Mononuclear cell (primary cell): Measurements from ENCODE around the gene PTGS2. TPM values are rescaled to one million over a fixed set of nuclear protein-coding genes. Genes with fewer than 3 reads are reported as not detected.

Source experiments
- H3K27me3 ChIP-seq: 2 replicates; pipeline ENCODE4 v1.6.0; 2011; ENCODE audit warnings: low read length, control low read depth; ENCODE audit not compliant: insufficient read depth
- H3K4me1 ChIP-seq: 2 replicates; pipeline ENCODE4 v1.5.1; 2011; ENCODE audit warnings: mild to moderate bottlenecking, low read length, control low read depth; ENCODE audit not compliant: insufficient read depth
- H3K4me3 ChIP-seq: 2 replicates; pipeline ENCODE4 v1.5.1; 2011; ENCODE audit warnings: mild to moderate bottlenecking, low read length, moderate library complexity
- H3K9me3 ChIP-seq: 2 replicates; pipeline ENCODE4 v1.5.1; 2011; ENCODE audit warnings: low read depth, mild to moderate bottlenecking, control low read depth, low read length
- total RNA-seq: library from RNA; depleted of rRNA; stranded (reverse); fragments of >200 nt; gene quantifications from one replicate; pipeline ENCODE4 v1.2.3, GENCODE V29; 2012

PTGS2 gene
- 446 TPM for total RNA-seq

GRCh38 chr1:186680245-186681061, at the start of gene PTGS2:
TSS of gene PTGS2 (minus strand) at chr1:186680423. CDS start at chr1:186680290, 133 bp downstream.
- Histone ChIP-seq H3K4me3 (peak within 1 kb of the TSS; percentile 64), H3K4me1 (peaks cover 13% of the 10 kb centered on the region), H3K9me3 (no peaks in the 10 kb centered on the region), H3K27me3 (peaks cover 14% of the 10 kb centered on the region)

DNA sequence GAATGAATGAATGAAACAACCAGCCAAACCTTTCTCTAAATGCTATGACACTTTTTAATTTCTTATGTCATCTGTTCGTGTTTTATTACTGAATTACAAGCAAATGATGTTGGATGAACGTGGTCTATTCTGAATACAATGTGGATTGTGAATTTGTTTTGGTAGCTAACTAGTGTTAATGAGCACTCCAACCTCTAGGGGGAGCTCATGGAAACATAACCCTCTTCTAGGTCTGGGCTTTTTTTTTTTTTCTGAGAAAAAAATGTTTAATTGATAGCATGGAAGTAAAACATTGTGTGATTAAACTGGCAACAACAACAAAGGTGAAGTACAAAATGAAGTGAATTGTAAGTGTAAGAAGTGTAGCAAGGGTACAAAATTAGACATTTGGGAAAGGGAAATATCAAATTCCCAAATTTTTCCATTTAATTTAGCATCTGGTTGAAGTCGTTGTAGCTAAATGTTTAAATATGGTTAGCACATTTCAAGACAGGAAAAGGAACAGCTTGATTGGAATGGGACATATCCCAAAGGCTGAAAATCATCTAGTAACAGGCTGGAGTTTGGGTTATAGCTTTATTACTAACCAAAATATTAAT, 42.6 kb upstream of the PTGS2 start:
- H3K9me3 ChIP-seq = no peaks in the 10 kb centered on the region
- H3K4me1 ChIP-seq = no peaks in the 10 kb centered on the region
- no peaks in the 10 kb centered on the region for H3K27me3 ChIP-seq
- H3K4me3 ChIP-seq = no peak overlapping the region

DNA sequence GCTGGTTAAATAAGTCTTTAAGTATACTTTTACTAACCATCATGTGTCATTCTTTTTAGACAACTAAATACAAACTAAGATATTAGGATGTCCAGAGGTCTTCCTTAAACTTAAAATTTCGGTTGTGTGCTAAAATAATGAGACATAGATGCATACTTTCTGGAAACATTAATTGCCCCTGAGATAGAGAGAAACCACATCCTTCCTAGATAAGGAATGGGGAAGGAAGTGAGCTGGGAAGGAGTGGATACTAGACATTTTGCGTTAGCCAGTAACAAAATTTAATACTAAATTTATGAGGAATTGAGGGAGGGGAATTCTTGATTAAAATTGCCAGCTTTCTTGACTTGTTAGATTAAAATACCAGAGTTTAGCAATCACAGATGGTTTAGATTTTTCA, 37.1 kb upstream of the PTGS2 start:
- Histone ChIP-seq H3K27me3 (no peaks in the 10 kb centered on the region), H3K4me1 (no peaks in the 10 kb centered on the region), H3K9me3 (no peaks in the 10 kb centered on the region), H3K4me3 (no peak overlapping the region)

DNA sequence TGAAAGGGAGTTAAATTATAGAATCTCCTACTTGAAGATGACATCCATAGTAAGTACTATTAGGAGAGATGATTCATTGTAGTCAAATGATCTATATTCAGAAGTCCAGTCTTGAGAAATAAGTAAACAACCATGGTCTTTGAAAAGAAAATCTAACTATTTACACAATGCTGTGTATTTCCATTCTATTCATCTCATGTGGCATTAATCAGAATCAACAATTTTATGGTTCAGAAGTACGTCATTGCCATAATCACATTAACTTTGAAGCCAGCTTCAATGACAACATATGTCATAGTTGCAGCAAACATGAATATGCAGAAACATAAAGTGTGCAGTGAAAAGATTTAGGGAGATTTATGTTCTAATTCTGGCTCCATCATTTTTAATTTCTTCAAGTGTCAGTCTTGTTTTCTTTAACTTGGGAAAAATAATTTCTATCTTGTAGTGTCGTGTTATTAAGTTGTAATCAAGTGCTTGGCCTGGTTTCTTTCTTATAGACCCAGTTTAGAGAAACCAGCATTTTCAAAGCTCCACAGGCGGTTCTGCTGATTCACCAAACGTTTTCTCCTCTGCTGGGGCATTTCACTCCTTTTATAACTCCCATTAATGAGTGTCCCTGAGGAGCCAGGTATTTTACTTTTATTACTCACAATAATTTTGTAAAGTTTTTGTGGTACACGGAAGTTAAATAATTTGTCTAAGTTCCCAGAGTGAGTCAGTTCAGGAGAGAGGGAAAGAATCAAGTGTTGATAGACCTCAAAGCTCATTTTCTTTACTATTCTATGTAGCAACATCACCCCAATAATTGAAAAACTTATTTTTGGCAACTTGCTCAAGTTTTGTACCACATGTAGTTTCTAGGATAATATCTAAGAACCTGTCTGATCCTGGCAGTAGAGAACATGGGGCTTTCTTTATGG, 35.9 kb upstream of the PTGS2 start:
- no peak overlapping the region for H3K4me3 ChIP-seq
- H3K27me3 ChIP-seq = no peaks in the 10 kb centered on the region
- no peaks in the 10 kb centered on the region for H3K9me3 ChIP-seq
- H3K4me1 ChIP-seq = no peaks in the 10 kb centered on the region

- no peaks in the 10 kb centered on the region for H3K27me3 ChIP-seq
- peaks cover 3% of the 10 kb centered on the region for H3K4me1 ChIP-seq
- no peak overlapping the region for H3K4me3 ChIP-seq
- no peaks in the 10 kb centered on the region for H3K9me3 ChIP-seq
Measured at GRCh38 chr1:186710696-186711095, 30.5 kb upstream of the PTGS2 start.

DNA sequence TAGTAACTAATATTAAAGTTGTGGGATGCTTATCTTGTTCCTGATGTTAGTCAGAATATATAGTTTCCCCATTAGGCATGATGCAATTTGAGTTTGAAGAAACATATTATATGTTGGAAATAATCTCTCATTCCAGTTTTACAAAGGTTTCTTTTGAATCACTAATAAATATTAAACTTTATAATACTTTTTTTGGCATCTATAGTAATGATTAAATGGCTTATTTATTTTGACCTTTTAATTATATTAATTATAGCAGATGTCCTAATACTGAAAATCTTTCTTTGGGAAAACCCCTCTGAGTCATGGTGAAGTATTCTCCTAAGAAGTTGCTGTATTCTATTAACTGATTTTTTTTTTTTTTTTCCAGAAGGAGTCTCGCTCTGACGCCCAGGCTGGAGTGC, 28.5 kb upstream of the PTGS2 start:
- Histone ChIP-seq H3K27me3 (no peaks in the 10 kb centered on the region), H3K9me3 (no peaks in the 10 kb centered on the region), H3K4me1 (peaks cover 3% of the 10 kb centered on the region), H3K4me3 (no peak overlapping the region)

DNA sequence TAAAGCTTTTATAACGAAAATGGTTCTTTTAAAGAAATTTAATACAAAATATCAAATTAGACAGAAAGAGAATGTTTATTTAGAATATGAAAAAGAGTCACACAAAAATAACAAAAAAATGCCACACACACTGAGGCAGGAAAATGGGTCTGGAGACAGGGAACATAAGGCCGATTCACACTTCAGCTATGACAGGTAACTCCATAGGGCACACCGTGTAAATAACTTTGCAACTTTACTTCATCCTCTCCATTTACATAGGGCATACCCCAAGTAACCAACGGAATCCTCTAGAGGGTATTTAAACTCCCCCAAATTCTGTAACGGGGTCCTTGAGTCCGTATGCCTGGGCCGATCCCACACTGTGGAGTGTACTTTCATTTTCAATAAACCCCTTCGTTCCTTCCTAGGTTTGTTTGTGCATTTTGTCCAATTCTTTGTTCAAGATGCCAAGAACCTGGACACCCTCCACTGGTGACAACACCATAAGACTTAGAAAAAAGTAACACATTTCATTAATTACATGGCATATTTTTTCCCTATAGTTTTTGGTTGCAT, 23.1 kb upstream of the PTGS2 start:
- peaks cover 3% of the 10 kb centered on the region for H3K4me1 ChIP-seq
- H3K4me3 ChIP-seq = no peak overlapping the region
- H3K27me3 ChIP-seq = no peaks in the 10 kb centered on the region
- no peaks in the 10 kb centered on the region for H3K9me3 ChIP-seq

DNA sequence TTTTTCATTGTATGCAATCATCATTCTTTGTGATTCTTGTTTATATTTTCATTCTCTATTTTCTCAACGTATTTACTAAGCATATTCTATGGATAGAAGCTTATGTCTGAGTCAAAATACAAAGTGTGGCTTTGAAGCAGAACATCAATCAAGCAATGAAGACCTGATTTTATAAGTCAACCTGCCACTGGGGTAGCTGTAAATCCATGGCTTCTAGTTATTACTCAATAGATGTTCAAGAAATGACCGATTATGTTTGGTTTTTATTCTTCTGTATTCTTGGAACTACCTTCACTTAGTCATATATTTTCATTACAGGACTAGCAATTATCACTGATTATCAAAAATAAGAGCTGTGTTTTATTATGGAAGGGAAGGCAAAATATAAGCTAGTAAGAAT, 20.5 kb upstream of the PTGS2 start:
- Histone ChIP-seq H3K4me3 (no peak overlapping the region), H3K27me3 (no peaks in the 10 kb centered on the region), H3K4me1 (no peaks in the 10 kb centered on the region), H3K9me3 (no peaks in the 10 kb centered on the region)

- no peaks in the 10 kb centered on the region for H3K27me3 ChIP-seq
- H3K9me3 ChIP-seq = no peaks in the 10 kb centered on the region
- H3K4me3 ChIP-seq = no peak overlapping the region
- no peaks in the 10 kb centered on the region for H3K4me1 ChIP-seq
Measured at GRCh38 chr1:186699519-186699918, 19.3 kb upstream of the PTGS2 start.

GRCh38 chr1:186689907-186690306, 9.7 kb upstream of the PTGS2 start:
- H3K9me3 ChIP-seq = no peaks in the 10 kb centered on the region
- no peak overlapping the region for H3K4me3 ChIP-seq
- peaks cover 5% of the 10 kb centered on the region for H3K4me1 ChIP-seq
- no peaks in the 10 kb centered on the region for H3K27me3 ChIP-seq

DNA sequence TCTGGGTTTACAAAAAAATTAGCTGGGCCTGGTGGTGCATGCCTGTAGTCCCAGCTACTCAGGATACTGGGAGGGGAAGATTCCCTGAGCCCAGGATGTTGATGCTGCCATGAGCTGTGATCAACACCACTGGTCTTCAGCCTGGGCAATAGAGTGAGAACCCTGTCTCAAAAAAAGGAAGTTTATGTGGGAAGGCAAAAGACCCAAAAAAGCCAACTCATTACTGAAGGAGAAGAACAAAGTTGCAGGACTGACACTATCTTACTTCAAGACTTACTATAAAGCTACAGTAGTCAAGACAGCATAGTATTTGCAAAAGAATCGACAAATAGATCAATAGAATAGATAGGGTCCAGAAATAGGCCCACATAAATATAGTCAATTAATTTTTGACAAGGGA, 9.2 kb upstream of the PTGS2 start:
- Histone ChIP-seq H3K9me3 (no peaks in the 10 kb centered on the region), H3K4me1 (peaks cover 5% of the 10 kb centered on the region), H3K4me3 (no peak overlapping the region), H3K27me3 (no peaks in the 10 kb centered on the region)

- Histone ChIP-seq H3K4me3 (no peak overlapping the region), H3K4me1 (peaks cover 13% of the 10 kb centered on the region), H3K9me3 (no peaks in the 10 kb centered on the region), H3K27me3 (peaks cover 14% of the 10 kb centered on the region)
Measured at GRCh38 chr1:186683652-186684410, 3.6 kb upstream of the PTGS2 start.

DNA sequence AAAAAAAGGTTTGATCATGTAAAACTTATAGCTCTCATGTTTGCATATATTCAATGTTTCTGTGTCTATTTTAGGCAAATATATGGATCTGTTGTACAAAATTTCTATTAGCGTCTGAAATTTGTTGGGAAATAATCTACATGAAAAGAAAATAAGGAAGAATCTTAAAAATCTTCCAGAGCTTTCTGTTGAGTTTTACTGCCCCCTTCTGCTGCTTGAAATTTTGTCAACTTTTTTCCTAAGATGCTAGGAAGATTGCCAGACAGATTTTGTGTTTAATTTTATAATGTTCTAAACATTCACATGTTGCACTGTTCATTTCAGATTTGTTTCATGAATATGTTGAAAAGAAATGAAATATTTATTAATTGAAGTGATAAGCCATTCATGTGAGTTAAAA, 2.5 kb upstream of the PTGS2 start:
- no peaks in the 10 kb centered on the region for H3K9me3 ChIP-seq
- no peak overlapping the region for H3K4me3 ChIP-seq
- H3K27me3 ChIP-seq = peaks cover 14% of the 10 kb centered on the region
- H3K4me1 ChIP-seq = peaks cover 13% of the 10 kb centered on the region

DNA sequence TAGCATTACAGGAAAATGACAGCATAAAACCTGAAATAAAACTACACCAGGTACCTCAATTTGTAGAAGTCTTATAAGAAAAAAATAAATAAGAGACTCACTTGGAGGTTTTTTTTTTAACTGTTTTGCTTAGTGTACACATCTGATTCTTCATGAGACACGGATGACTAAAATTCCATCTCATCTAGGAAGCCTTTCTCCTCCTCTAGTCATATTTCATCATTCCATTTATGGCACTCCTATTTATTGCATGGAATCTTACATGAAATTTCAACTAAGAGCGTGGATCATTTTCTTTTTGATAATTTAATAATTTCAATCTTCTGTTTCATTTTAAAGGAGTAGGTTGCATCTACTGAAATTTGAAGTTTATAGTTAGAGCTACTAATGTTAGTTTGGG, 1.6 kb upstream of the PTGS2 start:
- no peak overlapping the region for H3K4me3 ChIP-seq
- peaks cover 13% of the 10 kb centered on the region for H3K4me1 ChIP-seq
- peaks cover 14% of the 10 kb centered on the region for H3K27me3 ChIP-seq
- H3K9me3 ChIP-seq = no peaks in the 10 kb centered on the region
